HG02759 (cell line): ENCODE results near the gene LRRC49.
"Not testable (repeated sequence)": the region's sequence is repeated elsewhere in the genome, so short reads cannot be mapped to it uniquely, and the experiment has no call there.

Source experiments
- ATAC-seq: cut with Tn5 transposase; IDR thresholded peaks from one replicate; pipeline ENCODE4 v1.9.1; 2021; ENCODE audit warnings: mild to moderate bottlenecking, moderate library complexity; ENCODE audit not compliant: unreplicated experiment

The LRRC49 gene

GRCh38 chr15:70866982-70867641 lies 25.5 kb upstream of the LRRC49 start:
- no peak for ATAC-seq

GRCh38 chr15:70867911-70868467 lies 24.6 kb upstream of the LRRC49 start:
- no peak for ATAC-seq

- ATAC-seq = no peak
Measured at GRCh38 chr15:70869346-70869745, 23.3 kb upstream of the LRRC49 start.

- no peak for ATAC-seq
Measured at GRCh38 chr15:70870051-70870450, 22.6 kb upstream of the LRRC49 start.

GRCh38 chr15:70871490-70871889 lies 21.1 kb upstream of the LRRC49 start:
- not testable (repeated sequence) for ATAC-seq

GRCh38 chr15:70873232-70874054 lies 19.2 kb upstream of the LRRC49 start:
- no peak for ATAC-seq

- ATAC-seq = no peak
Measured at GRCh38 chr15:70875001-70875782, 17.4 kb upstream of the LRRC49 start.

GRCh38 chr15:70876011-70876410 lies 16.6 kb upstream of the LRRC49 start:
- no peak for ATAC-seq

- no peak for ATAC-seq
Measured at GRCh38 chr15:70876683-70877082, 15.9 kb upstream of the LRRC49 start.

GRCh38 chr15:70879401-70879800 lies 13.2 kb upstream of the LRRC49 start:
- no peak for ATAC-seq

GRCh38 chr15:70880781-70881180 lies 11.8 kb upstream of the LRRC49 start:
- no peak for ATAC-seq

GRCh38 chr15:70882361-70882760 lies 10.3 kb upstream of the LRRC49 start:
- ATAC-seq = no peak

GRCh38 chr15:70892912-70893560 lies 410 bp downstream of the LRRC49 start:
- ATAC-seq = peak; percentile 20

- no peak for ATAC-seq
Measured at GRCh38 chr15:70902107-70902506, 9.5 kb downstream of the LRRC49 start.

GRCh38 chr15:70906842-70907241 lies 14.2 kb downstream of the LRRC49 start:
- ATAC-seq = no peak

GRCh38 chr15:70907784-70908471 lies 15.3 kb downstream of the LRRC49 start:
- no peak for ATAC-seq

GRCh38 chr15:70910958-70911357 lies 18.3 kb downstream of the LRRC49 start:
- no peak for ATAC-seq

GRCh38 chr15:70912187-70912586 lies 19.6 kb downstream of the LRRC49 start:
- ATAC-seq = no peak

GRCh38 chr15:70916531-70916930 lies 23.9 kb downstream of the LRRC49 start:
- ATAC-seq = no peak

- ATAC-seq = no peak
Measured at GRCh38 chr15:70917955-70918354, 25.3 kb downstream of the LRRC49 start.
